Measurements from ENCODE around the gene ENTPD2.

- TF ChIP-seq POLR2A (IDR thresholded peaks at IDR 0.05): peak in 1 of 2 donors; percentile 39
- TF ChIP-seq CTCF (IDR thresholded peaks at IDR 0.05): no peak
Observed at GRCh38 chr9:137027369-137028262, 26.2 kb downstream of the ENTPD2 start, which contains the start of gene ABCA2.
